ENCODE data around the gene SEC24D. TPM values are rescaled to one million over a fixed set of nuclear protein-coding genes. Genes with fewer than 3 reads are reported as not detected.

Gene SEC24D
- polyA plus RNA-seq, 4 donors = 28.1 to 57.9 (median 46.5) TPM

DNA sequence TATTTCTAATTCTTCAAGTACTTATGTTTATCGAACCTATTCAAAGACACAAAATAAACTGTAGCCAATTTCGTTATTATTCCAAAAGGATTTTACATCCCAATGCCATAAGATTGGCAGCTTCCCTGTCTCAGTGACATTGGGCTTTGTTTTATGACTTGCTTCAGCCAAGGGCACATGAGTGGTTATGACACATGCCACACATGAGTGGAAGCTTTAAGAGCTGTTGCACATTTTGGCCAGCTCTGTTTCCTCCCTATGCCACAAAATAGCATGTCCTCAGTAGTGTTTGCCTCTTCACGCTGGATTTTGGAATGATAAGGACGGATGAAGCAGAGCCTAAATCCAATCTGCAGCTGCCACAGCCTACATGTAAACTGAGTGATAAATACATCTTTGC, 21.9 kb downstream of the SEC24D start:
- FAIRE-seq (no peak), DNase-seq (no peak)
- 82 to 97% (median 84%) methylated on average over 4 of the region's 4 CpGs for WGBS, 3 donors
- Histone ChIP-seq H3K4me3 (ENCODE audit: low read depth in 1 of 3, low read length in 3 of 3) (no peak overlapping the region), H3K9me3 (ENCODE audit: control insufficient read depth in 2 of 2, insufficient read depth in 1 of 2, low read depth in 1 of 2, low read length in 1 of 2) (no peaks in the 10 kb centered on the region), H3K27ac (ENCODE audit: low read depth in 1 of 3, low read length in 2 of 3) (no peak overlapping the region), H3K27me3 (ENCODE audit: control insufficient read depth in 3 of 3, insufficient read depth in 3 of 3, low read length in 3 of 3) (no peaks in the 10 kb centered on the region), H3K4me1 (ENCODE audit: control insufficient read depth in 3 of 3, insufficient read depth in 2 of 3, low read depth in 1 of 3, low read length in 2 of 3) (no peaks in the 10 kb centered on the region), H3K36me3 (ENCODE audit: control insufficient read depth in 3 of 3, insufficient read depth in 2 of 3, low read depth in 1 of 3, low read length in 3 of 3) (peaks cover 25 to 42% (median 32%) of the 10 kb centered on the region in 3 donors)

DNA sequence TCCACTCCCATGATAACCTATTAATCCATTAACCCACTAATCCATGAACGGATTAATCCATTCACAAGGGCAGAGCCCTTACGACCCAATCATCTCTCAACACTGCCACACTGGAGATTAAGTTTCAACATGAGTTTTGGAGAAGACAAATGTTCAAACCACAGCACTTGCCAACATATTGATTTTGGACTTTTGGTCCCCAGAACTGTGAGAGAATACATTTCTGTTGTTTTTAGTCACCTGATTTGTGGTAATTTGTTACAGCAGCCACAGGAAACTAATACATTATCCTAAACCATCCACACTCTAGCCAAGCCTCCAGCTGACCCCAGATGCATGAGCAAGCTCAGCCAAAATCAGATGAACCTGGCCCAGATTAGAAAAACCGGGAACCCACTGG, 22.4 kb downstream of the SEC24D start:
- Histone ChIP-seq H3K4me3 (ENCODE audit: low read depth in 1 of 3, low read length in 3 of 3) (no peak overlapping the region), H3K36me3 (ENCODE audit: control insufficient read depth in 3 of 3, insufficient read depth in 2 of 3, low read depth in 1 of 3, low read length in 3 of 3) (peaks cover 25 to 46% (median 34%) of the 10 kb centered on the region in 3 donors), H3K27me3 (ENCODE audit: control insufficient read depth in 3 of 3, insufficient read depth in 3 of 3, low read length in 3 of 3) (no peaks in the 10 kb centered on the region), H3K4me1 (ENCODE audit: control insufficient read depth in 3 of 3, insufficient read depth in 2 of 3, low read depth in 1 of 3, low read length in 2 of 3) (no peaks in the 10 kb centered on the region), H3K27ac (ENCODE audit: low read depth in 1 of 3, low read length in 2 of 3) (no peak overlapping the region), H3K9me3 (ENCODE audit: control insufficient read depth in 2 of 2, insufficient read depth in 1 of 2, low read depth in 1 of 2, low read length in 1 of 2) (no peaks in the 10 kb centered on the region)
- DNase-seq (no peak), FAIRE-seq (no peak)
- 85 to 97% (median 93%) methylated on average over 3 of the region's 3 CpGs for WGBS, 3 donors

DNA sequence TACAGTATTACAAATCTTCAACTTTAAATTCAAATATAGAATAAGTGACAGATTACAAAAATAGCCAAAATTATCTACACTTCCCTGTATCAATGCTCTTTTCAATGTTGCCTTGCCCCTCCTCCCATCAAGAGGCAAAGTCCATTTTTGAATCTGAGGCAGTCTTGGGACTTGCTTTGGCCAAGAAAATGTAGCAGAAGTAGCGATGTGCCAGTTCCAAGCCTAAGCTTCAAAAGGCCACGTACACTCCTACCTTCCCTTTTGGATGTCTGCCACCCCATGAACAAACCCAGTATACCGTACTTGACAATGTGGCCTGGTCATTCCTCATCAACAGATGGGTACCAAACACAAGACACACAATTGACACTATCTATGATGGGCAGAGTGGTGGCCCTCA, 24.1 kb downstream of the SEC24D start:
- H3K9me3 ChIP-seq (ENCODE audit: control insufficient read depth in 2 of 2, insufficient read depth in 1 of 2, low read depth in 1 of 2, low read length in 1 of 2) = no peaks in the 10 kb centered on the region
- no peak overlapping the region for H3K4me3 ChIP-seq (ENCODE audit: low read depth in 1 of 3, low read length in 3 of 3)
- DNase-seq (no peak), FAIRE-seq (no peak)
- H3K27ac ChIP-seq (ENCODE audit: low read depth in 1 of 3, low read length in 2 of 3) = no peak overlapping the region
- H3K27me3 ChIP-seq (ENCODE audit: control insufficient read depth in 3 of 3, insufficient read depth in 3 of 3, low read length in 3 of 3) = no peaks in the 10 kb centered on the region
- no peaks in the 10 kb centered on the region for H3K4me1 ChIP-seq (ENCODE audit: control insufficient read depth in 3 of 3, insufficient read depth in 2 of 3, low read depth in 1 of 3, low read length in 2 of 3)
- 34 to 74% (median 41%) methylated on average over 3 of the region's 3 CpGs for WGBS, 3 donors
- peaks cover 25 to 47% (median 34%) of the 10 kb centered on the region in 3 donors for H3K36me3 ChIP-seq (ENCODE audit: control insufficient read depth in 3 of 3, insufficient read depth in 2 of 3, low read depth in 1 of 3, low read length in 3 of 3)

DNA sequence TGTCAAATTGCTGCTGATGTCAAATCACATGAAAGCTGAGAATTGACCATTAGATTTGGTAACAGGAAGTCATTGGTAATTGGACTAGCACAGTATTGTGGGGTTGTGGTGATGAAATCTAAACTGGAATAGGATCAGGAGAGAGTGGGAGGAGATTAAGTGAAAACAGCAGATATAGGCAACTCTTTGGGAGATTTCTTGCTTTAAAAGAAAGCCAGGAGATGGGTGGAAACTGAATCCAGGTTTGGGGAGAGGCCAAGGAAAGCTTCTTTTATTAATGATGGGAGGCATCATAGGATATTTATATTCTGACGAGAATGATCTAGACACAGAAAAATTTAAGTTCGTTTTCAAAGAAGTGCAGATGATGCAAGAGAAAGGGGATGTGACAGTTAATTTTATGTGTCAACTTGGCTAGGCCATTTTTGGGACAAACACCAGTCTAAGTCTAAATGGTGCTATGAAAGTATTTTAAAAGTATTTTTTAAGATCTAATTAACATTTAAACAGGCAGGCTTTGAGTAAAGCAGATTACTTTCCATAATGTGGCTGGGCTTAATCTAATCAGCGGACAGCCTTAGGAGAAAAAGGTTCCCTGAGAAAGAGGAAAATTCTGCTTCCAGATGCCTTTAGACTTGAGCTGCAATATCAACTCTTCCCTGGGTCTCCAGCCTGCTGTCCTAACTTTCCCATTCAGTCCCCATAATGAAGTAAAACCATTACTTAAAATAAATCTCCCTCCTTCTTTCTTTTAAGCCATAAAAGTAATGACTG, 24.7 kb downstream of the SEC24D start:
- Histone ChIP-seq H3K27me3 (ENCODE audit: control insufficient read depth in 3 of 3, insufficient read depth in 3 of 3, low read length in 3 of 3) (no peaks in the 10 kb centered on the region), H3K27ac (ENCODE audit: low read depth in 1 of 3, low read length in 2 of 3) (no peak overlapping the region), H3K4me3 (ENCODE audit: low read depth in 1 of 3, low read length in 3 of 3) (no peak overlapping the region), H3K4me1 (ENCODE audit: control insufficient read depth in 3 of 3, insufficient read depth in 2 of 3, low read depth in 1 of 3, low read length in 2 of 3) (no peaks in the 10 kb centered on the region), H3K36me3 (ENCODE audit: control insufficient read depth in 3 of 3, insufficient read depth in 2 of 3, low read depth in 1 of 3, low read length in 3 of 3) (peaks cover 25 to 53% (median 36%) of the 10 kb centered on the region in 3 donors), H3K9me3 (ENCODE audit: control insufficient read depth in 2 of 2, insufficient read depth in 1 of 2, low read depth in 1 of 2, low read length in 1 of 2) (no peaks in the 10 kb centered on the region)
- FAIRE-seq (no peak), DNase-seq (no peak)
- WGBS, 3 donors = 63 to 89% (median 75%) methylated on average over 3 of the region's 3 CpGs

DNA sequence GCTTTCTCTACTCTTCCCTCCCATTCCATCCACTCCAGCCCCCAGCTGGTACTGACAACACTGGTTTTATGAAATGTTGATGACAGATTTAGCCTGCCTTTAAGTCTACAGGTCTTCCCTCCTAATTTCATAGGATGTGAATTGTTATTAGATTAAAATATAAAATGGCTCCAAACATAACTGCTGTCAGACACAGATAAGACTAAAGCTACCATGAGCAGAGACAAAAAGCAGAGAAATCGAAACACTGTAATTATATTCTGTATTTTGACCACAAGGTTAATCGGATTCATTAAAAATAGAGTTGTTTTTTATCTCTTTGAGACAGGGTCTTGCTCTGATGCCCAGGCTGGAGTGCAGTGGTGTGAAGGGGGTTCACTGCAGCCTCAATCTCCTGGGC, 28.3 kb downstream of the SEC24D start:
- 95 to 99% (median 95%) methylated on average over 2 of the region's 2 CpGs for WGBS, 3 donors
- H3K4me3 ChIP-seq (ENCODE audit: low read depth in 1 of 3, low read length in 3 of 3) = no peak overlapping the region
- H3K27ac ChIP-seq (ENCODE audit: low read depth in 1 of 3, low read length in 2 of 3) = no peak overlapping the region
- DNase-seq = no peak
- no peaks in the 10 kb centered on the region for H3K27me3 ChIP-seq (ENCODE audit: control insufficient read depth in 3 of 3, insufficient read depth in 3 of 3, low read length in 3 of 3)
- no peaks in the 10 kb centered on the region for H3K4me1 ChIP-seq (ENCODE audit: control insufficient read depth in 3 of 3, insufficient read depth in 2 of 3, low read depth in 1 of 3, low read length in 2 of 3)
- H3K36me3 ChIP-seq (ENCODE audit: control insufficient read depth in 3 of 3, insufficient read depth in 2 of 3, low read depth in 1 of 3, low read length in 3 of 3) = peaks cover 17 to 30% (median 28%) of the 10 kb centered on the region in 3 donors
- no peaks in the 10 kb centered on the region for H3K9me3 ChIP-seq (ENCODE audit: control insufficient read depth in 2 of 2, insufficient read depth in 1 of 2, low read depth in 1 of 2, low read length in 1 of 2)
- FAIRE-seq = no peak

DNA sequence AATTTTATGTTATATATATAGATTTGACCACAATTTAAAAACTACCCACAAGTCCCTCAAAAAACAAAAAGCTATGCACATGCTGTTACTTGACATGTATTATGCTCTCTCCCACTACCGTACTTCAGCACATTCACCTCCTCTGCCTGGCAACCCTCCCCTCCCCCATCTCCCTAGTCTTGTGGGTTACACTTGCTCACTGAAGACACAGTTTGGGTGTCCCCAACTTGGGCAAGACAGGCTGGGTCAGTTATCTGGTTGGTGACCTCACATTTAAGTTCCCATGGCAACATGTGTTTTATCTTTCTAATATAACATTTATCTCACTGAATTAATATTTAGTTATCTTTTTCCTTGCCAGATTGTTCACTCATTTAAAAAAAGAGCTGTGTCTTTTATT, 32.7 kb downstream of the SEC24D start:
- no peak overlapping the region for H3K27ac ChIP-seq (ENCODE audit: low read depth in 1 of 3, low read length in 2 of 3)
- DNase-seq (no peak), FAIRE-seq (no peak)
- no peak overlapping the region for H3K4me3 ChIP-seq (ENCODE audit: low read depth in 1 of 3, low read length in 3 of 3)
- no peaks in the 10 kb centered on the region for H3K4me1 ChIP-seq (ENCODE audit: control insufficient read depth in 3 of 3, insufficient read depth in 2 of 3, low read depth in 1 of 3, low read length in 2 of 3)
- no peaks in the 10 kb centered on the region for H3K9me3 ChIP-seq (ENCODE audit: control insufficient read depth in 2 of 2, insufficient read depth in 1 of 2, low read depth in 1 of 2, low read length in 1 of 2)
- WGBS, 3 donors = 92 to 100% (median 100%) methylated on average over 1 of the region's 1 CpG
- H3K36me3 ChIP-seq (ENCODE audit: control insufficient read depth in 3 of 3, insufficient read depth in 2 of 3, low read depth in 1 of 3, low read length in 3 of 3) = peaks cover 19 to 30% (median 27%) of the 10 kb centered on the region in 3 donors
- H3K27me3 ChIP-seq (ENCODE audit: control insufficient read depth in 3 of 3, insufficient read depth in 3 of 3, low read length in 3 of 3) = no peaks in the 10 kb centered on the region

DNA sequence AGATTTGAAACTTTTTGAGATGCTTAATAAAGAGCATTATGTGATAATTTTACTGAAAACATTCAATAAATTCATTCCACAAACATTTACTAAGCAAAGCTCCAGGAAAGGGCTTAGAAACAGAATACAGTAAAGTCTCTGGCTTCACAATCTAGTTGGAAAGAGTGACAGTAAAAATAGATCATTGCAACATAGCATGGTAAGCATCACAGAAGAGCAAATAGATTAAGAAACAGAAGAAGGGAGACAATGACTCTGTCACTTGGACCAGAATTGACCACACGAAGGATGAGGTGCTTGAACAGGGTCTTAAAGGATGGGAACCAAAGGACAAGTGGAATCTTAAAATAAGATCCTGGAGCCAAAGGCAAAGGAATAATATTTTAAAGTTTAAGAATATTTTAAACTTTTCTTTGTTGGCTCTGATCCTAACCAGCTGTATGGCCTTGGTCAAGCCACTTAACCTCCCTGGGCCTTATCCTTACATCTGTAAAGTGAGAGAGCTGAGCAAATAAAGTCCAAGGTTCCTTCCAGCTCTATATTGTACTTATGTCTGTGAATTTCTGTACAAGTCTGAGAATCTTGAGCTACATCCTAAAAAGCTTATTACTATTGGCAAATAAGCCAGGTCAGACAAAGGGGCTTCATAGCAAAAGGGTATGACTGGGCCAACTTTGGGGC, 33.9 kb downstream of the SEC24D start:
- H3K9me3 ChIP-seq (ENCODE audit: control insufficient read depth in 2 of 2, insufficient read depth in 1 of 2, low read depth in 1 of 2, low read length in 1 of 2) = no peaks in the 10 kb centered on the region
- FAIRE-seq (no peak), DNase-seq (peak in 1 of 2 donors; percentile 6)
- H3K4me1 ChIP-seq (ENCODE audit: control insufficient read depth in 3 of 3, insufficient read depth in 2 of 3, low read depth in 1 of 3, low read length in 2 of 3) = no peaks in the 10 kb centered on the region
- peaks cover 22 to 30% (median 27%) of the 10 kb centered on the region in 3 donors for H3K36me3 ChIP-seq (ENCODE audit: control insufficient read depth in 3 of 3, insufficient read depth in 2 of 3, low read depth in 1 of 3, low read length in 3 of 3)
- H3K27ac ChIP-seq (ENCODE audit: low read depth in 1 of 3, low read length in 2 of 3) = no peak overlapping the region
- 78 to 96% (median 89%) methylated on average over 1 of the region's 1 CpG for WGBS, 3 donors
- no peak overlapping the region for H3K4me3 ChIP-seq (ENCODE audit: low read depth in 1 of 3, low read length in 3 of 3)
- H3K27me3 ChIP-seq (ENCODE audit: control insufficient read depth in 3 of 3, insufficient read depth in 3 of 3, low read length in 3 of 3) = no peaks in the 10 kb centered on the region

DNA sequence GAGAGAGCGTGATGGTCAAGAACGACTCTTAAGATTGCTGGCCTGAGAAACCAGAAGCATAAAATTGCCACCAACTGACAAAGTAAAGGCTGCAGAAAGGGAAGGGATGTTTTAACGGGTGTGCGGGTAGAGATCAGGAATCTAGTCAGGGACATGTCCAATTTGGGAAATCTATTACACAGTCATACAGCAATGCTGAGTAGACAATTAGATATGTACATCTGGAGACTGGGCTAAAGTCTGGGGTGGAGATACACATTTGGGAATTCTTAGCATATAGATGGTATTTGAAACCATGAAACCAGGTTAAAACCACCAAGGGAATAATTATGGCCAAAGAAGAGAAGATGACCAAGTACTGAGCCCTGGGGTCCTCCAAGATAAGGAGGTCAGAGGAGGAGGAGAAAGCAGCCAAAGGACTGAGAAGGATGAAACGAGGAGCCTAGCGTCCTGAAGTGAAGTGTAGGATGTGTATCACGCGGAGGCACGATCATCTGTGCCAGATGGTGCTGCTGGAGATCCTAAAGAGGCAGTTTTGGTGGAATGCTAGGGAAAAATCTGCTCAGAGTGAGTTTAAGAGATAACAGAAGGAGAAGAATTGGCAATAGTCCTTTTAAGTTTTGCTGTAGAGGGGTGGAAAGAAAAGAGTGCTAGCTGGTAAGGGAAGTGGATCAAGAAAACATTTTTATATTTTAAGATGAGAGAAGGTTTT, 36.5 kb downstream of the SEC24D start:
- Histone ChIP-seq H3K4me1 (ENCODE audit: control insufficient read depth in 3 of 3, insufficient read depth in 2 of 3, low read depth in 1 of 3, low read length in 2 of 3) (no peaks in the 10 kb centered on the region), H3K9me3 (ENCODE audit: control insufficient read depth in 2 of 2, insufficient read depth in 1 of 2, low read depth in 1 of 2, low read length in 1 of 2) (no peaks in the 10 kb centered on the region), H3K27me3 (ENCODE audit: control insufficient read depth in 3 of 3, insufficient read depth in 3 of 3, low read length in 3 of 3) (no peaks in the 10 kb centered on the region), H3K36me3 (ENCODE audit: control insufficient read depth in 3 of 3, insufficient read depth in 2 of 3, low read depth in 1 of 3, low read length in 3 of 3) (peaks cover 22 to 25% (median 22%) of the 10 kb centered on the region in 3 donors), H3K27ac (ENCODE audit: low read depth in 1 of 3, low read length in 2 of 3) (no peak overlapping the region), H3K4me3 (ENCODE audit: low read depth in 1 of 3, low read length in 3 of 3) (no peak overlapping the region)
- no peak for FAIRE-seq
- 90 to 94% (median 91%) methylated on average over 9 of the region's 9 CpGs for WGBS, 3 donors
- no peak for DNase-seq
